ENCODE results near the gene SZRD1. TPM values are rescaled to one million over a fixed set of nuclear protein-coding genes. Genes with fewer than 3 reads are reported as not detected.

SZRD1 gene
- total RNA-seq, 1 donor from 2014 or later: 108 TPM

DNA sequence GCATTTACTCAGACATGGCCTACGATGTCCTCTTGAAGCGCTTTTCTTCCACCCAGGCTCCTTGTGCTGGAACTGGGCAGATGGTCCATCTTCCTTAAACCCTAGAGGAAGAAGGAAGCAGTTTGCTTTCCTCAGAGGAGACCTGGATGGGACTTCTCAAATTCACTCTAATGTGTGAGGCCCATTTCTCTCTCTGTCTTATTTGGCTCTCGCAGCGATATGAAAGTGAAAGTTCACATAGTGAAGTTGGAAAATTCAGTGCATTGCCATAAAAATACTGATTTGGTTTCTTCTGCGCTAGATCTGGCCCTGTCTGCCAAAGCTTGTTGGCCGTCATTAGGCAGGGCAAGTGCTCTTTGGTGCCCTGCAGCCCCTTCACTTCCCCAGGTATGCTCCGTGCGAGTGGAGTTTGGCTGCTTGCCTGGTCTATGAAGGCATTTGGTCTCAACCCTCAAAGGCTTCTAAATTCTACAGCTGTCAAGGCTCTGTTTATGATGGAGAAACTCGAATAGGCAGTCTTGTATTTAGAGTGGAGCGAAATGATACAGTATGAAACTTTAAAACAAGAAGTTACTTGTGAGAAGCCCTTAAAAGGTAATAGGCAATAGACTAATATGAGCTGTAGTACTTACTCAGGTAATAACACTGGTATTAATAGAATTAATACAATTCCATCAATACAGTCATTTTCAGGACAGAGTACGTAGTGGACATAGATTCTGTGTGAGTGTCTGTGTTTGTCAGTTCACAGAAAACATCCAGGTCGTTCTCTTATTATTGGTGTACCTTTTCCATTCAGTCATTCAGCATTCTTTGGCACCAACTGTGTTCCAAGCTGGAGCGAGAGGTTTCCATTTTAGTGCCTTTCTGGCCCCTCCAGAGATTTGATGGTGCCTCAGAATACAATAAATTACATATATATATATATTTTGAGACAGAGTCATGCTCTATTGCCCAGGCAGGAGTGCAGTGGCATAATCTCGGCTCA lies 20.5 kb downstream of the SZRD1 start:
- intact Hi-C loops (cut with DNase I): no loop called here
- DNase-seq (ENCODE audit: missing footprints) (no peak), ATAC-seq (peak; percentile 27)

GRCh38 chr1:16391411-16391810 lies 24.4 kb downstream of the SZRD1 start:
- ATAC-seq (no peak), DNase-seq (ENCODE audit: missing footprints) (no peak)
- intact Hi-C loops (cut with DNase I): no loop called here

GRCh38 chr1:16392740-16393569 lies 25.9 kb downstream of the SZRD1 start:
- peak; percentile 6 for ATAC-seq
- intact Hi-C loops (cut with DNase I): no loop called here
- no peak for DNase-seq (ENCODE audit: missing footprints)

GRCh38 chr1:16393570-16394521 lies 26.8 kb downstream of the SZRD1 start:
- DNase-seq (ENCODE audit: missing footprints) (no peak), ATAC-seq (no peak)
- intact Hi-C loops (cut with DNase I): no loop called here

GRCh38 chr1:16394977-16395376 lies 27.9 kb downstream of the SZRD1 start:
- DNase-seq (ENCODE audit: missing footprints) (no peak), ATAC-seq (no peak)
- intact Hi-C loops (cut with DNase I): no loop called here

- DNase-seq (ENCODE audit: missing footprints): no peak
- no peak for ATAC-seq
- intact Hi-C loops (cut with DNase I): no loop called here
Observed at GRCh38 chr1:16396591-16396990, 29.5 kb downstream of the SZRD1 start.

GRCh38 chr1:16397120-16397519 lies 30.1 kb downstream of the SZRD1 start:
- DNase-seq (ENCODE audit: missing footprints): no peak

GRCh38 chr1:16398371-16398953 lies 31.4 kb downstream of the SZRD1 start:
- DNase-seq (ENCODE audit: missing footprints): no peak
- intact Hi-C loops (cut with DNase I): no loop called here
- ATAC-seq: no peak

More at GRCh38 chr1:16397120-16397519, 30.1 kb downstream of the SZRD1 start:
- intact Hi-C loops (cut with DNase I): no loop called here
- ATAC-seq: no peak

DNA sequence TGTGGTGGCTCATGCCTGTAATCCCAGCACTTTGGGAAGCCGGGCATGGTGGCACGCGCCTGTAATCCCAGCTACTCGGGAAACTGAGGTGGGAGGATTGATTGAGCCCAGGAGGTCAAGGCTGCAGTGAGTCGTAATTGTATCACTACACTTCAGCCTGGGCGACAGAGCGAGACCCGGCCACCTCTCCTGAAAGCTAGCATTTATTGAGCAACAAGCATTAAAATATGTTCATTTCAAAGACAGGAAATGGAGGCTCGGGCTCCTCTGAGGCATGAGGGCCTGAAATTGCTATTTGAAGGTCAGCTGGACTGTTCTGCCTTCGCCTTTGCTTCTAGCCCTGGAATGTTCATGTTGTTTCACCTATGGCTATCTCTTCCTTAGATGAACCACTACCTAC lies 35.7 kb downstream of the SZRD1 start:
- DNase-seq (ENCODE audit: missing footprints): no peak
- no peak for ATAC-seq
- intact Hi-C loops (cut with DNase I): no loop called here

- DNase-seq (ENCODE audit: missing footprints): no peak
- intact Hi-C loops (cut with DNase I): no loop called here
- ATAC-seq: no peak
Observed at GRCh38 chr1:16405441-16405840, 38.4 kb downstream of the SZRD1 start.

- intact Hi-C loops (cut with DNase I): no loop called here
- no peak for ATAC-seq
- DNase-seq (ENCODE audit: missing footprints): no peak
Observed at GRCh38 chr1:16406868-16407267, 39.8 kb downstream of the SZRD1 start.

GRCh38 chr1:16409536-16410152 lies 42.6 kb downstream of the SZRD1 start:
- intact Hi-C loops (cut with DNase I): no loop called here
- no peak for ATAC-seq
- no peak for DNase-seq (ENCODE audit: missing footprints)

DNA sequence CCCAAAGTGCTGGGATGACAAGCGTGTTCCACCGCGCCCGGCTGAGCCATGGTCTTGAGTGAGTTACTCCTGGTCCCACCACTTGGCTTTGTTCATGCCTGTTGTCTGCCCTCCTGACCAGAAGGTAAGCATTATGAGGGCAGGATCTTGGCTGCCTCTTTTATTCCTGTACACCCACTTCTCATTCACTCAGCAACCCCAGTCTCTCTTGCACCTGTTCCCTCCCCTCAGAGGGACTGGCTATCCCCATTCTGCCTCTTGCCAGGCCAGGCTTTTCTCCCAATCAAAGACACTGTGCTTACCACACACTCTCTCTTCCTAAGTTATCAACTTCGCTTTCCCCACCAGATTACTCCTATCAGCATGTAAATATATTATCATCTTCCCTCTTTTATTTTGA lies 43.8 kb downstream of the SZRD1 start:
- ATAC-seq: no peak
- intact Hi-C loops (cut with DNase I): no loop called here
- no peak for DNase-seq (ENCODE audit: missing footprints)

- DNase-seq (ENCODE audit: missing footprints) (no peak), ATAC-seq (no peak)
- intact Hi-C loops (cut with DNase I): no loop called here
Observed at GRCh38 chr1:16413191-16413590, 46.1 kb downstream of the SZRD1 start.

DNA sequence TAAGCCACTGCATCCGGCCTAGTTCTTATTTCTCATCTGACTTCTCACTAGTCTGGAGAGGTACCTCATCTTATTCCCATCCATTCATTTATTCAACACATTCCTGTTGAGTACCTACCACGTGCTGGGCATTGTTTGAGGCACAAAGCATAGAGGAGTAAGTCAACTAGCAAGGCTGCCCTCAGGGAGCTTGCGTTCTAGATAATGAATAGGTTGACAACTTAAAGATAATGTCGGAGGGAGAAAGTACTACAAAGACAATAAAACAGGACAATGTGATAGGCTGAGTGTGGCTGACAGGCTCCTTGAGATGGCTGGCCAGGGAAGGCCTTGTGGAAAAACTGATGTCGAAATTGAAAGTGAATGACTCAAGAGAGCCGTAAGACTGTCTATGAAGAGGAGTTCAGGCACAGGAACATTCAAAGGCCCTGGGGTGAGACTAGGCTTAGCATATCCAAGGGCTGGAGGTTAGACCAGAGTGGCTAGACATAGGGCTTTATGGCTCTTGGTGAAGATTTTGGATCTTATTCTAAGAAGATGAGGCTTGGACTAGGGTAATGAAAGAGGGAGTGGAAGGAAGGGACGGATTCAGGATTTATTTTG lies 51.9 kb downstream of the SZRD1 start:
- ATAC-seq: no peak
- no peak for DNase-seq (ENCODE audit: missing footprints)
- intact Hi-C loops (cut with DNase I): no loop called here

DNA sequence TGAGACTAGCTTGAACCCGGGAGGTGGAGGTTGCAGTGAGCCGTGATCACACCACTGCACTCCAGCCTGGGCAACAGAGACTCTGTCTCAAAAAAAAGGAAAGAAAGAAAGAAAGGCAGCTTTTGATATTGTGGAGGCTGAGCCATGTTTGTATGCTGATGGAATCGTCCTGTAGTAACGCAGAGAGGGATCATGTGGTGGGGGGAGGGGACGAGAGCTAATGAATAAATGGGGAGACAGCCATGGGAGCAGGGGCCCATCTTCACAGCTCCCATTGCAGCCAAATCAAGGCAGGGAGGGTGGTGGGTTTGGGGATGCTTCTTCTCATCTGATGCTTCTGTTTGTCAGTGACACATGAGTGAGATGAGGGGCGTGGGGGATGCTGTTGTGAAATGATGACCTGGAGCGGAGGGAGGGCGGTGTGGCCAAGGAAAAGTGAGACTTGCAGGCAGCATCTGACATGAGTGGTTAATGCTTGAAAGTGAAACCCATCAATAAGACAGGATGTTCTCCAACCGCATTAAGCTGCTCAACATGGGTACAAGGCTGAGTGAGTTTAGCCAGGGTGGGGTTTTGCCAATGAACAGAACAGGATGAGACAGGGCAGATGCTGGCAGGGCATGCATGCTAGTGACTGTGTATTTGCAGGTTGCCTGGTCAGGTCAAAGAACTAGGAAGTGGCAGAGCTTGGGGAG lies 53.5 kb downstream of the SZRD1 start:
- intact Hi-C loops (cut with DNase I): no loop called here
- DNase-seq (ENCODE audit: missing footprints) (no peak), ATAC-seq (no peak)

DNA sequence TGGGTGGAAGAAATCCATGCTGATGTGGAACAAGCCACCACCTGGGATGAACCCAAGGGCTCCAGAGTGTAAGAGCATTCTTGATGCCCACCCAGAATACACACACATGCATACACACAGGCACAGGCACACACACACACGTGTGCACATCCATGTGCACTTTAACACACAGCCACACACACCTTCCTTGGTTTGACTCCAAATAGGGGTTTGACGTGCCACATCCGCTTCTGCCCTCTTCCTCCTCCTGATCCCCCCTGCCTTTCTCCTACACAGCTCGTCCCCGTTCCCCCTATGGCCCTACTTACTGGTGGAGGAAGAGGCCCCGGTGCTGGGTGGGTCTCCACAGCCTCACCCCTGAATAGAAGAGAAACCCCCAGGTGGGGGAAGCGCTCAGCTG lies 54.2 kb downstream of the SZRD1 start:
- intact Hi-C loops (cut with DNase I): no loop called here
- ATAC-seq (no peak), DNase-seq (ENCODE audit: missing footprints) (no peak)
